HepG2 (cell line): ENCODE results near the gene MILR1. TPM values are rescaled to one million over a fixed set of nuclear protein-coding genes. Genes with fewer than 3 reads are reported as not detected.

Experiments used
- CCDC6 ChIP-seq: sonication (generic); formaldehyde crosslinking; IDR thresholded peaks from 2 replicates; pipeline ENCODE4 v1.8.1; 2022; ENCODE audit warnings: mild to moderate bottlenecking, missing genetic modification reagents, moderate library complexity
- FOXO1 ChIP-seq: sonication (generic); formaldehyde crosslinking; IDR thresholded peaks from 2 replicates; pipeline ENCODE4 v1.4.0; 2020; ENCODE audit warnings: missing genetic modification reagents
- FUBP1 ChIP-seq: sonication (generic); formaldehyde crosslinking; IDR thresholded peaks from 2 replicates; pipeline ENCODE4 v1.5.1; 2020; ENCODE audit warnings: missing genetic modification reagents, mild to moderate bottlenecking, borderline replicate concordance
- HES4 ChIP-seq: sonication (generic); formaldehyde crosslinking; IDR thresholded peaks from 2 replicates; pipeline ENCODE4 v1.9.0; 2021; ENCODE audit warnings: mild to moderate bottlenecking, missing genetic modification reagents, borderline replicate concordance
- HNRNPUL1 ChIP-seq: fragments of 200-400 bp; formaldehyde crosslinking; IDR thresholded peaks from 2 replicates; pipeline ENCODE4 v1.6.1; 2017; ENCODE audit warnings: low read depth, mild to moderate bottlenecking, low read length, moderate library complexity
- NFE2 ChIP-seq: sonication (generic); formaldehyde crosslinking; IDR thresholded peaks from 2 replicates; pipeline ENCODE4 v1.4.0; 2020; ENCODE audit warnings: missing genetic modification reagents
- RARA ChIP-seq: IDR thresholded peaks from 2 replicates; pipeline ENCODE4 v1.6.1; 2016; ENCODE audit warnings: missing genetic modification reagents, missing compliant biosample characterization
- RNF2 ChIP-seq: fragments of 450-650 bp; conservative IDR thresholded peaks from 2 replicates; pipeline ENCODE4 v1.6.1; 2016; ENCODE audit warnings: low read depth
- SP1 ChIP-seq, 2 experiments: fragments of 450-650 bp in 1 of 2; sonication (generic) in 1 of 2; formaldehyde crosslinking in 1 of 2; IDR thresholded peaks; 2 replicates each; pipeline versions ENCODE4 v1.4.0 to v1.6.1; 2016 to 2020; ENCODE audit warnings: missing genetic modification reagents in 1 of 2
- SPEN ChIP-seq: sonication (generic); formaldehyde crosslinking; IDR thresholded peaks from 2 replicates; pipeline ENCODE4 v1.5.1; 2020; ENCODE audit warnings: low read depth, mild to moderate bottlenecking, missing genetic modification reagents
- TMF1 ChIP-seq: sonication (generic); formaldehyde crosslinking; IDR thresholded peaks from 2 replicates; pipeline ENCODE4 v1.8.1; 2022; ENCODE audit warnings: low read depth, missing genetic modification reagents
- XBP1 ChIP-seq: sonication (generic); formaldehyde crosslinking; IDR thresholded peaks from 2 replicates; pipeline ENCODE4 v1.5.0; 2020; ENCODE audit warnings: missing genetic modification reagents
- ZFP1 ChIP-seq: IDR thresholded peaks from 2 replicates; pipeline ENCODE4 v1.6.1; 2016
- ZNF337 ChIP-seq: sonication (generic); formaldehyde crosslinking; IDR thresholded peaks from 2 replicates; pipeline ENCODE4 v1.5.1; 2020; ENCODE audit warnings: missing genetic modification reagents, low read depth, mild to moderate bottlenecking, borderline replicate concordance
- ZNF556 ChIP-seq: sonication (generic); formaldehyde crosslinking; IDR thresholded peaks from 2 replicates; pipeline ENCODE4 v1.4.0; 2020; ENCODE audit warnings: mild to moderate bottlenecking, missing genetic modification reagents, borderline replicate concordance
- ZNF557 ChIP-seq: sonication (generic); formaldehyde crosslinking; IDR thresholded peaks from 2 replicates; pipeline ENCODE4 v1.4.0; 2020; ENCODE audit warnings: missing genetic modification reagents
- ZNF776 ChIP-seq: sonication (generic); formaldehyde crosslinking; IDR thresholded peaks from 2 replicates; pipeline ENCODE4 v1.4.0; 2020; ENCODE audit warnings: mild to moderate bottlenecking, missing genetic modification reagents
- polyA plus RNA-seq, 8 experiments: library from polyadenylated mRNA; depleted of rRNA in 3 of 8; stranded (reverse) in 7 of 8; unstranded in 1 of 8; fragments of >200 nt; fragmentation: Illumina TruSeq in 4 of 8; extraction: Trizol in 4 of 8; gene quantifications; 2 replicates each; pipeline versions ENCODE4 v1.2.1 to v1.2.3, GENCODE V29; 2011 to 2016; ENCODE audit warnings: low read depth in 4 of 8, missing spikeins in 1 of 8, mixed read lengths in 1 of 8; ENCODE audit not compliant: insufficient read depth in 1 of 8
- total RNA-seq, 5 experiments: library from RNA; depleted of rRNA; stranded (reverse); fragments of >200 nt; fragmentation: Illumina TruSeq; extraction: Trizol; gene quantifications; 2 replicates each; pipeline ENCODE4 v1.2.3, GENCODE V29; 2016; ENCODE audit warnings: low read depth in 1 of 5
- TF ChIP-seq, protein P1 (sequence below): IDR thresholded peaks from 2 replicates; pipeline ENCODE4 v1.6.1; 2016
- TF ChIP-seq, protein P2 (sequence below): sonication (generic); formaldehyde crosslinking; IDR thresholded peaks from 2 replicates; pipeline ENCODE4 v1.5.1; 2020; ENCODE audit warnings: mild to moderate bottlenecking, missing genetic modification reagents, moderate library complexity
- TF ChIP-seq, protein P3 (sequence below): sonication (generic); formaldehyde crosslinking; IDR thresholded peaks from 2 replicates; pipeline ENCODE4 v1.5.0; 2020; ENCODE audit warnings: mild to moderate bottlenecking, missing genetic modification reagents, moderate library complexity

Gene MILR1
- total and polyA plus RNA-seq, 2 of the 13 experiments (the other 11 are each of a cell fraction or from before 2014, with no cell fraction given): 0.27 to 1.7 TPM

DNA sequence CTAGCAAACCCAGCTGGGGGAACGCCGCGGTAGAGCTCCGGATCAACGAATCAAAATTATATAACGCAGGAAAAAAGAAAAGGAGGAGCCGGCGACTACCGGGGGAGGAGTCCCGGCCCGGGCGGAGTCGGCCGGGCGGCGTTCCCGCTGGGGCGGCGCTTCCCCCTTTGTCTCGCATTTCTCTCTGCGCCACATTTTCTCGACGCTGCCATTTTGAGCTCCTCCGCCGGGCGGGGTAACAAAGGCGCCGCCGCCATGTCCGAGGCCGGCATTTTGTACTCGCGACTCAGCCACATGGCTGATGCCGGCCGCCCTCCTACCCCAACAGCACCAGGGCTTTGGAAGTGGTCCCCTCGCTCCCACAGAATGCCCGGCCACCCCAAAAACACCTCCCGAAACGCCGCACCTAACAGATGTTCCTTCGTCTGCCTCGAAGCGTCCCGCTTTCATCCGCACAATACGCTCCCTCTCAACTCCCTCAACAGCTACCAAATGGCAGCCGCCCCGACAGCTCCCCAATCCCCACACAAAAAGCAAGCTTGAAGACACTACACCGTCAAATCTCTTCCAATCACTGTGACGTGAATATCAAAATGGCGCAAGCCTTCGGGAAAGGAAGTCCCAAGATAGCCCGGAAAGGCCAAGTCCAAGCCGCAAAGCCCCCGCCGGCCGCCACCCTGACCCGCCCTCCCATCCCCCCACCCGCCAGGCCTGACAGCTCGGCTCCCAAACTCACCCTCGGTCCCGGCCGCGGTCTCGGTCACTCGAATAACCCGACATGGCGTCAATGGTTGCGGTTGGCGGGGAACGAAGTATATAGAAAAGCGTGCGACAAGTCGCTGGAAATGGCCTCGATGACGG lies 56.7 kb downstream of the MILR1 start (continued):
- no peak for TF ChIP-seq ZNF337
- TF ChIP-seq ZNF776 (CRISPR knock-in tag): 0 out of 2 replicates have a peak, but pooled peaks have one; percentile 61
- TF ChIP-seq, protein P1, sequence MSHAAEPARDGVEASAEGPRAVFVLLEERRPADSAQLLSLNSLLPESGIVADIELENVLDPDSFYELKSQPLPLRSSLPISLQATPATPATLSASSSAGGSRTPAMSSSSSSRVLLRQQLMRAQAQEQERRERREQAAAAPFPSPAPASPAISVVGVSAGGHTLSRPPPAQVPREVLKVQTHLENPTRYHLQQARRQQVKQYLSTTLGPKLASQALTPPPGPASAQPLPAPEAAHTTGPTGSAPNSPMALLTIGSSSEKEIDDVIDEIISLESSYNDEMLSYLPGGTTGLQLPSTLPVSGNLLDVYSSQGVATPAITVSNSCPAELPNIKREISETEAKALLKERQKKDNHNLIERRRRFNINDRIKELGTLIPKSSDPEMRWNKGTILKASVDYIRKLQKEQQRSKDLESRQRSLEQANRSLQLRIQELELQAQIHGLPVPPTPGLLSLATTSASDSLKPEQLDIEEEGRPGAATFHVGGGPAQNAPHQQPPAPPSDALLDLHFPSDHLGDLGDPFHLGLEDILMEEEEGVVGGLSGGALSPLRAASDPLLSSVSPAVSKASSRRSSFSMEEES (CRISPR knock-in tag): peak; percentile 69
- TF ChIP-seq CCDC6: no peak; the same call in 1 of the 2 replicates
- TF ChIP-seq NFE2: no peak
- TF ChIP-seq, protein P2, sequence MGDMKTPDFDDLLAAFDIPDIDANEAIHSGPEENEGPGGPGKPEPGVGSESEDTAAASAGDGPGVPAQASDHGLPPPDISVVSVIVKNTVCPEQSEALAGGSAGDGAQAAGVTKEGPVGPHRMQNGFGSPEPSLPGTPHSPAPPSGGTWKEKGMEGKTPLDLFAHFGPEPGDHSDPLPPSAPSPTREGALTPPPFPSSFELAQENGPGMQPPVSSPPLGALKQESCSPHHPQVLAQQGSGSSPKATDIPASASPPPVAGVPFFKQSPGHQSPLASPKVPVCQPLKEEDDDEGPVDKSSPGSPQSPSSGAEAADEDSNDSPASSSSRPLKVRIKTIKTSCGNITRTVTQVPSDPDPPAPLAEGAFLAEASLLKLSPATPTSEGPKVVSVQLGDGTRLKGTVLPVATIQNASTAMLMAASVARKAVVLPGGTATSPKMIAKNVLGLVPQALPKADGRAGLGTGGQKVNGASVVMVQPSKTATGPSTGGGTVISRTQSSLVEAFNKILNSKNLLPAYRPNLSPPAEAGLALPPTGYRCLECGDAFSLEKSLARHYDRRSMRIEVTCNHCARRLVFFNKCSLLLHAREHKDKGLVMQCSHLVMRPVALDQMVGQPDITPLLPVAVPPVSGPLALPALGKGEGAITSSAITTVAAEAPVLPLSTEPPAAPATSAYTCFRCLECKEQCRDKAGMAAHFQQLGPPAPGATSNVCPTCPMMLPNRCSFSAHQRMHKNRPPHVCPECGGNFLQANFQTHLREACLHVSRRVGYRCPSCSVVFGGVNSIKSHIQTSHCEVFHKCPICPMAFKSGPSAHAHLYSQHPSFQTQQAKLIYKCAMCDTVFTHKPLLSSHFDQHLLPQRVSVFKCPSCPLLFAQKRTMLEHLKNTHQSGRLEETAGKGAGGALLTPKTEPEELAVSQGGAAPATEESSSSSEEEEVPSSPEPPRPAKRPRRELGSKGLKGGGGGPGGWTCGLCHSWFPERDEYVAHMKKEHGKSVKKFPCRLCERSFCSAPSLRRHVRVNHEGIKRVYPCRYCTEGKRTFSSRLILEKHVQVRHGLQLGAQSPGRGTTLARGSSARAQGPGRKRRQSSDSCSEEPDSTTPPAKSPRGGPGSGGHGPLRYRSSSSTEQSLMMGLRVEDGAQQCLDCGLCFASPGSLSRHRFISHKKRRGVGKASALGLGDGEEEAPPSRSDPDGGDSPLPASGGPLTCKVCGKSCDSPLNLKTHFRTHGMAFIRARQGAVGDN (CRISPR knock-in tag): peak; percentile 79
- TF ChIP-seq ZFP1 (CRISPR knock-in tag): no peak
- peak; percentile 43; the same call in 1 of the 2 replicates for TF ChIP-seq HES4
- no peak for TF ChIP-seq SP1 (IDR thresholded peaks at IDR 0.05)
- no peak; the same call in 1 of the 2 replicates for TF ChIP-seq SP1 (CRISPR knock-in tag; IDR thresholded peaks at IDR 0.05)
- no peak for TF ChIP-seq FOXO1 (CRISPR knock-in tag)
- peak; percentile 57; the same call in 1 of the 2 replicates for TF ChIP-seq SPEN (CRISPR knock-in tag)
- peak; percentile 32; the same call in 1 of the 2 replicates for TF ChIP-seq ZNF556
- TF ChIP-seq XBP1: no peak
- TF ChIP-seq FUBP1: 0 out of 2 replicates have a peak, but pooled peaks have one; percentile 72
- TF ChIP-seq RARA (CRISPR knock-in tag): no peak
- TF ChIP-seq RNF2: no peak
- no peak for TF ChIP-seq ZNF557 (CRISPR knock-in tag)
- peak; percentile 17; the same call in 1 of the 2 replicates for TF ChIP-seq TMF1 (CRISPR knock-in tag)
- TF ChIP-seq HNRNPUL1: no peak
- TF ChIP-seq, protein P3, sequence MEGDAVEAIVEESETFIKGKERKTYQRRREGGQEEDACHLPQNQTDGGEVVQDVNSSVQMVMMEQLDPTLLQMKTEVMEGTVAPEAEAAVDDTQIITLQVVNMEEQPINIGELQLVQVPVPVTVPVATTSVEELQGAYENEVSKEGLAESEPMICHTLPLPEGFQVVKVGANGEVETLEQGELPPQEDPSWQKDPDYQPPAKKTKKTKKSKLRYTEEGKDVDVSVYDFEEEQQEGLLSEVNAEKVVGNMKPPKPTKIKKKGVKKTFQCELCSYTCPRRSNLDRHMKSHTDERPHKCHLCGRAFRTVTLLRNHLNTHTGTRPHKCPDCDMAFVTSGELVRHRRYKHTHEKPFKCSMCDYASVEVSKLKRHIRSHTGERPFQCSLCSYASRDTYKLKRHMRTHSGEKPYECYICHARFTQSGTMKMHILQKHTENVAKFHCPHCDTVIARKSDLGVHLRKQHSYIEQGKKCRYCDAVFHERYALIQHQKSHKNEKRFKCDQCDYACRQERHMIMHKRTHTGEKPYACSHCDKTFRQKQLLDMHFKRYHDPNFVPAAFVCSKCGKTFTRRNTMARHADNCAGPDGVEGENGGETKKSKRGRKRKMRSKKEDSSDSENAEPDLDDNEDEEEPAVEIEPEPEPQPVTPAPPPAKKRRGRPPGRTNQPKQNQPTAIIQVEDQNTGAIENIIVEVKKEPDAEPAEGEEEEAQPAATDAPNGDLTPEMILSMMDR: 0 out of 2 replicates have a peak, but pooled peaks have one; percentile 16
